NB4 (cell line): Measurements from ENCODE around the gene MADCAM1.

Experiments used
- POLR2A ChIP-seq: IDR thresholded peaks from 2 replicates; pipeline ENCODE4 v1.6.1; 2011; ENCODE audit warnings: mild to moderate bottlenecking; ENCODE audit not compliant: insufficient read length; ENCODE audit errors: extremely low read depth
- TF ChIP-seq, protein P1 (sequence below): IDR thresholded peaks from one replicate; pipeline ENCODE4 v1.5.1; 2012; ENCODE audit warnings: low read depth, low read length
- TF ChIP-seq, protein P2 (sequence below): IDR thresholded peaks from 2 replicates; pipeline ENCODE4 v1.6.1; 2011; ENCODE audit warnings: low read depth, low read length

DNA sequence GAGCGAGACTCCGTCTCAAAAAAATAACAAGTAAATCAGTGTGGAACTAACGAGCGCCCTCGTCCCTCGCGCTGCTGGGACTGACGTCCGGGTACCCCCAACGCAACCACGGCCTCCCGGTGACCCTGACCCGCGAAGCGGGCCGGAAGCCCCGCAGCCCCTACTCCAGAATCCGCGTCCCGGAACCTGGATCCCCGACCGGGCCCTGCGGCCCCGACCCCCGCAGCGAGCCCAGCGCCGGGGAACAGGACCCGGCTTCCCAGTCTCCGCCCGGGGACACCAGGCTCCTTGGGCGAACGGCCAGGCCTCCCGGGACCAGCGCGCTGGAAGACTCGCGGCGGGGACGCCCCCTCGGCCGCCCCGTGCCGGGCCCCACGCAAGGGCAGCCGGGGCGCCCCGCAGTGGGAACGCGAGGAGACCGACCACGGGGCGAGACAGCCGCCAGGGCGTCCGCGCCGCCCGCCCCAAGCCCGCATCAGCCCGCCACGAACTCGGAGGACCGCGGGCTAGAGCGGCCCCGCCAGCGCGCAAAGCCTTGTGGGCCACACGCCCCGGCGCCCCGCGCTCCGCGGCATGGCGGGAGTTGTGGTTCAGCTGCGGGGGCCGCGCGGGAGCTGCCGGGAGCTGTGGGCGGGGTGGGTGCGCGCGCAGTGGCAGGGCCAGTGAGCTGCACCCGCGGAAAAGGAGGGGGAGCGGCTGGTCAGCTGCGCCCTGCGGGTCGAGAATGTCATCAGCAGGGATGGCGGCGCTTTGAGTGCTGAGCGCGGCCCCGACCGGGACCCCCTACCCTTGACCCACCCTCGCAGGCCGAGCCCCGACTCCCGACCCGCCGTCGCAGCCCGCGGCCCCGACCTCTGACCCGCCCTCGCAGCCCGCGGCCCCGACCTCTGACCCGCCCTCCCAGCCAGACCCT lies 7.5 kb upstream of the MADCAM1 start:
- TF ChIP-seq, protein P1, sequence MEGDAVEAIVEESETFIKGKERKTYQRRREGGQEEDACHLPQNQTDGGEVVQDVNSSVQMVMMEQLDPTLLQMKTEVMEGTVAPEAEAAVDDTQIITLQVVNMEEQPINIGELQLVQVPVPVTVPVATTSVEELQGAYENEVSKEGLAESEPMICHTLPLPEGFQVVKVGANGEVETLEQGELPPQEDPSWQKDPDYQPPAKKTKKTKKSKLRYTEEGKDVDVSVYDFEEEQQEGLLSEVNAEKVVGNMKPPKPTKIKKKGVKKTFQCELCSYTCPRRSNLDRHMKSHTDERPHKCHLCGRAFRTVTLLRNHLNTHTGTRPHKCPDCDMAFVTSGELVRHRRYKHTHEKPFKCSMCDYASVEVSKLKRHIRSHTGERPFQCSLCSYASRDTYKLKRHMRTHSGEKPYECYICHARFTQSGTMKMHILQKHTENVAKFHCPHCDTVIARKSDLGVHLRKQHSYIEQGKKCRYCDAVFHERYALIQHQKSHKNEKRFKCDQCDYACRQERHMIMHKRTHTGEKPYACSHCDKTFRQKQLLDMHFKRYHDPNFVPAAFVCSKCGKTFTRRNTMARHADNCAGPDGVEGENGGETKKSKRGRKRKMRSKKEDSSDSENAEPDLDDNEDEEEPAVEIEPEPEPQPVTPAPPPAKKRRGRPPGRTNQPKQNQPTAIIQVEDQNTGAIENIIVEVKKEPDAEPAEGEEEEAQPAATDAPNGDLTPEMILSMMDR = no peak
- TF ChIP-seq POLR2A = peak; percentile 69
- TF ChIP-seq, protein P2, sequence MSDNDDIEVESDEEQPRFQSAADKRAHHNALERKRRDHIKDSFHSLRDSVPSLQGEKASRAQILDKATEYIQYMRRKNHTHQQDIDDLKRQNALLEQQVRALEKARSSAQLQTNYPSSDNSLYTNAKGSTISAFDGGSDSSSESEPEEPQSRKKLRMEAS = peak; percentile 47
